A673 (cell line): ENCODE data around the gene ARHGAP4. TPM values are rescaled to one million over a fixed set of nuclear protein-coding genes. Genes with fewer than 3 reads are reported as not detected.

Experiments used
- BruUV-seq: library from RNA; stranded (reverse); fragments of 400-500 nt; replicated peaks from 2 replicates; lab custom pipeline; 2021; lab: Mats Ljungman, UMichigan
- CTCF ChIA-PET: fragments of 300-600 bp; sonication (Branson Sonifier 250); formaldehyde crosslinking; loops from one replicate; lab custom pipeline; 2022; ENCODE audit warnings: antibody characterized with exemption; lab: Charles Lee
- POLR2A ChIA-PET: fragments of 300-600 bp; sonication (Branson Sonifier 250); formaldehyde crosslinking; loops from one replicate; lab custom pipeline; 2022; ENCODE audit warnings: antibody characterized with exemption; ENCODE audit not compliant: low non-redundant PET; lab: Charles Lee
- DNase-seq: peaks from one replicate; pipeline ENCODE4 v3.0.0-alpha.2; 2015; ENCODE audit warnings: low spot score
- H3K27ac ChIP-seq: fragments of 200-600 bp; sonication (generic); 2 replicates; pipeline ENCODE4 v1.5.1; 2016; ENCODE audit warnings: mixed run types, low read depth, mild to moderate bottlenecking, mixed read lengths, antibody characterized with exemption, low read length; ENCODE audit not compliant: poor library complexity, severe bottlenecking
- H3K27me3 ChIP-seq: fragments of 200-600 bp; sonication (generic); replicated peaks from 2 replicates; pipeline ENCODE4 v1.6.1; 2017; ENCODE audit warnings: mixed run types, low read depth, mild to moderate bottlenecking, mixed read lengths, antibody characterized with exemption, low read length; ENCODE audit not compliant: insufficient read depth, poor library complexity
- H3K36me3 ChIP-seq: fragments of 200-600 bp; sonication (generic); 2 replicates; pipeline ENCODE4 v1.6.1; 2016; ENCODE audit warnings: mixed run types, mild to moderate bottlenecking, mixed read lengths, antibody characterized with exemption, low read length; ENCODE audit not compliant: insufficient read depth, poor library complexity, severe bottlenecking
- H3K4me1 ChIP-seq: fragments of 200-600 bp; sonication (generic); 2 replicates; pipeline ENCODE4 v1.6.1; 2017; ENCODE audit warnings: mixed run types, mild to moderate bottlenecking, mixed read lengths, antibody characterized with exemption, low read length; ENCODE audit not compliant: insufficient read depth, poor library complexity, severe bottlenecking
- H3K4me3 ChIP-seq: fragments of 200-600 bp; sonication (generic); 2 replicates; pipeline ENCODE4 v1.5.1; 2016; ENCODE audit warnings: low read depth, mixed run types, mild to moderate bottlenecking, mixed read lengths, low read length; ENCODE audit not compliant: poor library complexity, severe bottlenecking
- H3K9me3 ChIP-seq: fragments of 200-600 bp; sonication (generic); 2 replicates; pipeline ENCODE4 v1.6.1; 2016; ENCODE audit warnings: mixed run types, low read depth, mild to moderate bottlenecking, mixed read lengths, antibody characterized with exemption, low read length; ENCODE audit not compliant: poor library complexity, severe bottlenecking
- CTCF ChIP-seq: fragments of 300-800, 200-600 bp; sonication (generic); conservative IDR thresholded peaks from 2 replicates; pipeline ENCODE4 v1.5.1; 2017; ENCODE audit warnings: low read depth, mild to moderate bottlenecking, antibody characterized with exemption, low read length, moderate library complexity, mixed read lengths
- EZH2 ChIP-seq: fragments of 200-600 bp; sonication (generic); IDR thresholded peaks from 2 replicates; pipeline ENCODE4 v1.6.1; 2017; ENCODE audit warnings: borderline replicate concordance, low read depth, mild to moderate bottlenecking, mixed read lengths, antibody characterized with exemption, low read length; ENCODE audit not compliant: poor library complexity, severe bottlenecking
- intact Hi-C: fragments of 100-400 bp; cut with micrococcal nuclease; formaldehyde crosslinking; loops from one replicate; pipeline ENCODE4 v1.10.0; 2022; ENCODE audit not compliant: unreplicated experiment
- total RNA-seq: library from RNA; stranded (reverse); gene quantifications from 2 replicates; pipeline ENCODE4 v1.2.3, GENCODE V29; 2021

ARHGAP4 gene
- total RNA-seq, 1 experiment from 2014 or later: 43.0 TPM

DNA sequence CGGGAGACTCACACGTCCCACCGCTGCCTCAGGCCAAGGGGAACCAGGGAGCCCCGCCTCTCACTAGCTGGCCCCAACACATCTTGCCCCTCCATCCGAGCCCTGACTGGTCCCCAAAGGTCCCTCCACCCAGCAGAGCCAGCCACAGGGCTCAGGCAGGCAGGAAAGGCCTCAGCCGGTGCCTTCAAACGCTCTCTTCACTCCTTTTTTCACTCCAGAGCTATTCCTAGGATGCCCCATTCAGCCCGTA, 1.5 kb upstream of the ARHGAP4 start:
- intact Hi-C loops: no loop called here
- no peaks in the 10 kb centered on the region for H3K36me3 ChIP-seq
- CTCF ChIA-PET: interaction anchor here (1.0 kb wide), 1 partner anchor 446 kb away, joined by 3 read pairs; no protein-coding TSS in a partner anchor
- H3K27ac ChIP-seq: peak overlapping the region; percentile 94
- H3K4me3 ChIP-seq: peak overlapping the region; percentile 58
- BruUV-seq: TSS peak; percentile 20
- H3K9me3 ChIP-seq: no peaks in the 10 kb centered on the region
- peaks cover 20% of the 10 kb centered on the region for H3K4me1 ChIP-seq
- H3K27me3 ChIP-seq: no peaks in the 10 kb centered on the region
- DNase-seq: no peak
- POLR2A ChIA-PET: no interaction called here
- TF ChIP-seq EZH2 (no peak), CTCF (no peak)

GRCh38 chrX:153926858-153927671, 1.0 kb upstream of the ARHGAP4 start:
- DNase-seq: peak; percentile 86
- H3K9me3 ChIP-seq: no peaks in the 10 kb centered on the region
- no peaks in the 10 kb centered on the region for H3K27me3 ChIP-seq
- CTCF ChIA-PET: interaction anchor here (1.0 kb wide), 1 partner anchor 447 kb away, joined by 3 read pairs; no protein-coding TSS in a partner anchor
- no peaks in the 10 kb centered on the region for H3K36me3 ChIP-seq
- peak overlapping the region; percentile 58 for H3K4me3 ChIP-seq
- TF ChIP-seq EZH2: no peak
- no peak for TF ChIP-seq CTCF
- intact Hi-C loops: no loop called here
- peak overlapping the region; percentile 94 for H3K27ac ChIP-seq
- peaks cover 20% of the 10 kb centered on the region for H3K4me1 ChIP-seq
- BruUV-seq: no TSS peak
- POLR2A ChIA-PET: no interaction called here

DNA sequence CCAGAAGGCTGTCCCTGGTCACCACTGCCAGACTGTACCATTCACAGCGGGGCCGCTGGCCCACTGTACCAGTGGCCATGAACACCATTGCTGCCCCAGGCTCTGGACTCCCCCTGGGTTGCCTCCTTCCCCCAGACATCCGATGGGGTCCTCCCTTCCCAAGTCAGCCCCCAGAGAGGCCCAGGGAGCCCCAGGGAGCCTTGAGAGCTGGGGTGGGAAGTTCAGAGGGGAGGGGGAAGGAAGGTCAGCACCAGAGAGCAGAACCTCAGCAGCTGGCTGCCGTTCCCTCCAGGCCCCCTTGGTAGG, 441 bp upstream of the ARHGAP4 start:
- CTCF ChIA-PET: no interaction called here
- H3K27ac ChIP-seq: peak overlapping the region; percentile 94
- BruUV-seq: no TSS peak

More for the DNA sequence above, 441 bp upstream of the ARHGAP4 start:
- H3K27me3 ChIP-seq: no peaks in the 10 kb centered on the region
- H3K4me1 ChIP-seq: peaks cover 20% of the 10 kb centered on the region
- POLR2A ChIA-PET: no interaction called here
- intact Hi-C loops: no loop called here
- DNase-seq: no peak
- no peaks in the 10 kb centered on the region for H3K9me3 ChIP-seq
- H3K36me3 ChIP-seq: no peaks in the 10 kb centered on the region
- peak overlapping the region; percentile 58 for H3K4me3 ChIP-seq
- TF ChIP-seq EZH2 (no peak), CTCF (no peak)
